NB4 (cell line): Measurements from ENCODE around the gene FAM20A.

ENCODE experiments used
- POLR2A ChIP-seq: IDR thresholded peaks from 2 replicates; pipeline ENCODE4 v1.6.1; 2011; ENCODE audit warnings: mild to moderate bottlenecking; ENCODE audit not compliant: insufficient read length; ENCODE audit errors: extremely low read depth
- TF ChIP-seq, protein P1 (sequence below): IDR thresholded peaks from one replicate; pipeline ENCODE4 v1.5.1; 2012; ENCODE audit warnings: low read depth, low read length

DNA sequence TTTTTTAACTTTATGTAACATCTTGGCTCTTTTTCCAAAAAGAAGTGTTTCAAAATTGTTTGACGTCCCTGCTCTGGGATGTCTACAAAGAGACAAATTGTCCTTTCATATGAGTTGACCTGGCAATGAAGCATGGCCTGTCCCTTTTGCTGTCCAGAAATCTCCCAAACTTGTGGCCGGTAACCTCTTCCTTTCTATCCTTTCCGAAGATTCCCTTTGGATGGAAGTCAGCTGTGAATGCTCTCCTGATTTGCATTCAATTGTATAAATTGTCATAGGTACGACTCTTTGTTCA lies 40.9 kb upstream of the FAM20A start:
- TF ChIP-seq, protein P1, sequence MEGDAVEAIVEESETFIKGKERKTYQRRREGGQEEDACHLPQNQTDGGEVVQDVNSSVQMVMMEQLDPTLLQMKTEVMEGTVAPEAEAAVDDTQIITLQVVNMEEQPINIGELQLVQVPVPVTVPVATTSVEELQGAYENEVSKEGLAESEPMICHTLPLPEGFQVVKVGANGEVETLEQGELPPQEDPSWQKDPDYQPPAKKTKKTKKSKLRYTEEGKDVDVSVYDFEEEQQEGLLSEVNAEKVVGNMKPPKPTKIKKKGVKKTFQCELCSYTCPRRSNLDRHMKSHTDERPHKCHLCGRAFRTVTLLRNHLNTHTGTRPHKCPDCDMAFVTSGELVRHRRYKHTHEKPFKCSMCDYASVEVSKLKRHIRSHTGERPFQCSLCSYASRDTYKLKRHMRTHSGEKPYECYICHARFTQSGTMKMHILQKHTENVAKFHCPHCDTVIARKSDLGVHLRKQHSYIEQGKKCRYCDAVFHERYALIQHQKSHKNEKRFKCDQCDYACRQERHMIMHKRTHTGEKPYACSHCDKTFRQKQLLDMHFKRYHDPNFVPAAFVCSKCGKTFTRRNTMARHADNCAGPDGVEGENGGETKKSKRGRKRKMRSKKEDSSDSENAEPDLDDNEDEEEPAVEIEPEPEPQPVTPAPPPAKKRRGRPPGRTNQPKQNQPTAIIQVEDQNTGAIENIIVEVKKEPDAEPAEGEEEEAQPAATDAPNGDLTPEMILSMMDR: no peak
- TF ChIP-seq POLR2A: no peak
